Measurements from ENCODE around the gene APBA3. TPM values are rescaled to one million over a fixed set of nuclear protein-coding genes. Genes with fewer than 3 reads are reported as not detected.

APBA3 gene
- 27.4 and 90.5 TPM in 2 replicates for total RNA-seq (2011; cell fraction: chromatin; rRNA removed; ENCODE audit: low replicate concordance)
- total RNA-seq (2011; cell fraction: nucleolus; rRNA removed) = 79.5 and 85.9 TPM in 2 replicates
- total RNA-seq (2011; cell fraction: nucleoplasm; rRNA removed) = 36.4 and 47.7 TPM in 2 replicates
- total RNA-seq (2014; rRNA removed) (28.8 and 29.5 TPM in 2 replicates), total RNA-seq (2014; rRNA removed; fragmentation: Illumina TruSeq; extraction: Trizol) (1.4 and 2.8 TPM in 2 replicates), total RNA-seq (2015; rRNA removed; fragmentation: Illumina TruSeq; extraction: Trizol) (10.8 and 14.0 TPM in 2 replicates), total RNA-seq (2021) (19.7 and 23.8 TPM in 2 replicates), polyA plus RNA-seq (2011; rRNA removed) (11.5 and 20.7 TPM in 2 replicates), polyA plus RNA-seq (2014; fragmentation: Illumina TruSeq; extraction: Trizol) (9.0 and 18.5 TPM in 2 replicates), polyA plus RNA-seq (2014; fragmentation: Nextera tagmentation; extraction: Ambion mirVana) (under 1 TPM; 0.10 to 0.42 TPM), polyA plus RNA-seq (2014; rRNA removed) (25.0 and 28.2 TPM in 2 replicates), polyA minus RNA-seq (2011; rRNA and poly(A)+ RNA removed) (3.0 and 6.7 TPM in 2 replicates), Bru-seq, nascent RNA (percentile 57 among the genes with signal in this experiment), BruChase-seq, experiment 1, labeled RNA remaining after a 2-hour chase (percentile 55 among the genes with signal in this experiment), BruChase-seq, experiment 2, labeled RNA remaining after a 6-hour chase (percentile 61 among the genes with signal in this experiment)
- polyA plus RNA-seq (2011; cell fraction: cytosol; rRNA removed) = 17.0 and 42.5 TPM in 2 replicates
- 56.1 and 107 TPM in 2 replicates for polyA plus RNA-seq (2011; cell fraction: nucleus; rRNA removed)
- polyA plus RNA-seq (2012) = 11.3 and 21.1 TPM in 2 replicates
- 13.3 and 13.6 TPM in 2 replicates for polyA minus RNA-seq (2011; cell fraction: cytosol; rRNA and poly(A)+ RNA removed)
- 27.1 and 27.5 TPM in 2 replicates for polyA minus RNA-seq (2011; cell fraction: nucleus; rRNA and poly(A)+ RNA removed)
- long read RNA-seq, experiment 1, transcript APBA3-201 (11 exons, 2,075 nt) = major isoform, 12 of 52 reads
- long read RNA-seq, experiment 1, partial matches to known transcripts = 20 of 52 reads
- long read RNA-seq, experiment 1, other reads (novel, unspliced or antisense) = 14 of 52 reads
- long read RNA-seq, experiment 2, transcript APBA3-201 (11 exons, 2,075 nt) = major isoform, 6 of 20 reads
- long read RNA-seq, experiment 2, partial matches to known transcripts = 5 of 20 reads
- long read RNA-seq, experiment 2, other reads (novel, unspliced or antisense) = 8 of 20 reads
- long read RNA-seq, experiment 3, transcript APBA3-201 (11 exons, 2,075 nt) = major isoform, 8 of 15 reads
- long read RNA-seq, experiment 3, partial matches to known transcripts = 1 of 15 reads
- long read RNA-seq, experiment 3, other reads (novel, unspliced or antisense) = 5 of 15 reads

- Histone ChIP-seq H3K27me3 (ENCODE audit: control insufficient read depth in 2 of 2, insufficient read depth in 2 of 2, low read length in 2 of 2) (no peaks in the 10 kb centered on the region), H3K36me3 (ENCODE audit: control insufficient read depth, insufficient read depth, low read length) (peaks cover 30% of the 10 kb centered on the region; the same call in 2 of the 3 replicates), H3K9ac (ENCODE audit: insufficient read depth in 1 of 2, low read depth in 2 of 2, low read length in 2 of 2) (peak within 1 kb of the TSS; percentile 97 to 100), H3K27ac (ENCODE audit: extremely low read depth, low read depth, low read length) (peak within 1 kb of the TSS; percentile 99), H4K20me1 (replicated peaks; ENCODE audit: control insufficient read depth, insufficient read depth, low read length) (no peaks in the 10 kb centered on the region), H3K9me3 (replicated peaks; ENCODE audit: control insufficient read depth, insufficient read depth, low read depth, low read length) (no peaks in the 10 kb centered on the region), H2AFZ (ENCODE audit: low read depth, low read length) (peak within 1 kb of the TSS; percentile 100), H3K4me3 (peak within 1 kb of the TSS; percentile 100), H3K79me2 (ENCODE audit: control insufficient read depth, insufficient read depth, low read length) (peaks cover 26% of the 10 kb centered on the region), H3K4me1 (replicated peaks in 1 of 2; ENCODE audit: control insufficient read depth in 2 of 2, insufficient read depth in 2 of 2, low read length in 2 of 2) (peaks cover 8 to 25% of the 10 kb centered on the region in 2 experiments; a peak in 4 of 5 replicates), H3K4me2 (ENCODE audit: insufficient read depth, low read length) (peak within 1 kb of the TSS; percentile 97), H3K9me1 (ENCODE audit: control insufficient read depth, insufficient read depth, low read length) (no peaks in the 10 kb centered on the region)
- DNase-seq (ENCODE audit: extremely low read depth in 1 of 4, low spot score in 3 of 4) = peak; percentile 91 to 98 (median 94)
- POLR2A ChIA-PET = interaction anchor here (0.6 to 4.0 kb wide), 13 partner anchors 8 to 775 kb away, joined by 3 to 48 read pairs (median 4); partner anchors contain the start of gene RAX2
- in situ Hi-C loops (cut with MboI) = no loop called here
- 2% methylated on average over 33 of the region's 45 CpGs for WGBS (ENCODE audit: insufficient coverage, low coverage, missing lambda C conversion rate)
- no TSS peak for BruUV-seq (replicated peaks)
- CTCF ChIA-PET (ENCODE audit: low intra/inter-chr PET ratio) = no interaction called here
- peak; percentile 75 for ATAC-seq
- FAIRE-seq = peak; percentile 84
- intact Hi-C loops (cut with micrococcal nuclease) = loop anchor here (2.0 kb wide), 1 partner anchor 41 kb away; no protein-coding TSS in a partner anchor
- TF ChIP-seq MLLT1 (IDR thresholded peaks at IDR 0.05) (peak; percentile 30 to 81; a peak in 2 of 4 replicates), BRCA1 (IDR thresholded peaks at IDR 0.05) (no peak), BRCA1 (CRISPR knock-in tag; IDR thresholded peaks at IDR 0.05) (no peak), ZSCAN32 (CRISPR knock-in tag; IDR thresholded peaks at IDR 0.05) (0 out of 2 replicates have a peak, but pooled peaks have one; percentile 14), HDAC3 (IDR thresholded peaks at IDR 0.05; ENCODE audit: borderline replicate concordance, partially characterized antibody) (peak; percentile 83), ZKSCAN1 (IDR thresholded peaks at IDR 0.05; ENCODE audit: low read depth, low read length) (peak; percentile 99), CC2D1A (IDR thresholded peaks at IDR 0.05) (peak; percentile 77), MAX (CRISPR knock-in tag; IDR thresholded peaks at IDR 0.05) (peak; percentile 69), POLR3G (IDR thresholded peaks at IDR 0.05; ENCODE audit: extremely low read depth, insufficient read length, insufficient replicate concordance) (no peak), ZNF668 (CRISPR knock-in tag; IDR thresholded peaks at IDR 0.05) (no peak), HES1 (IDR thresholded peaks at IDR 0.05; ENCODE audit: low read depth) (0 out of 2 replicates have a peak, but pooled peaks have one; percentile 21), TOE1 (IDR thresholded peaks at IDR 0.05; ENCODE audit: borderline replicate concordance) (peak; percentile 61), TOE1 (CRISPR knock-in tag; IDR thresholded peaks at IDR 0.05; ENCODE audit: borderline replicate concordance, low read depth) (no peak)
Measured at GRCh38 chr19:3761382-3762129, at the start of gene APBA3. Gene APBA3, minus strand, starts transcription at chr19:3761692. Its CDS starts 1,428 bp downstream, at chr19:3760264.
